GM12878 (cell line): Measurements from ENCODE around the gene EPHA5. TPM values are rescaled to one million over a fixed set of nuclear protein-coding genes. Genes with fewer than 3 reads are reported as not detected.

Experiments
- ATAC-seq: fragments of 200-7000 bp; cut with Tn5 transposase; 3 replicates; pipeline ENCODE4 v1.9.1; 2020; ENCODE audit warnings: mild to moderate bottlenecking, moderate library complexity
- BruUV-seq: library from RNA; stranded (reverse); fragments of 400-500 nt; replicated peaks from 2 replicates; lab custom pipeline; 2021; lab: Mats Ljungman, UMichigan
- CTCF ChIA-PET: fragments of 300-600 bp; sonication (Branson Sonifier 250); formaldehyde crosslinking; extraction: SDS; loops from one replicate; lab custom pipeline; 2021; ENCODE audit warnings: inconsistent platforms; lab: Yijun Ruan, JAX
- POLR2A ChIA-PET: fragments of 350-600 bp; formaldehyde crosslinking; extraction: SDS; loops from one replicate; lab custom pipeline; 2021; ENCODE audit warnings: inconsistent platforms; lab: Charles Lee
- RAD21 ChIA-PET: fragments of 300-600 bp; sonication (Branson Sonifier 250); formaldehyde crosslinking; loops from one replicate; lab custom pipeline; 2023; ENCODE audit warnings: antibody characterized with exemption; ENCODE audit not compliant: unreplicated experiment; lab: Charles Lee
- SMC1A ChIA-PET: fragments of 300-600 bp; sonication (Branson Sonifier 250); formaldehyde crosslinking; loops from one replicate; lab custom pipeline; 2023; ENCODE audit not compliant: unreplicated experiment, uncharacterized antibody; lab: Charles Lee
- DNase-seq: peaks from one replicate; pipeline ENCODE4 v3.0.0-alpha.2; 2011; ENCODE audit warnings: low read depth, low spot score
- FAIRE-seq: peaks from 3 replicates; lab custom pipeline; 2011; peaks lifted over from hg19 to GRCh38; lab: Jason Lieb, UNC
- H2AFZ ChIP-seq: 2 replicates; pipeline ENCODE4 v1.6.0; 2011; ENCODE audit warnings: low read depth, low read length, control low read depth; ENCODE audit not compliant: control insufficient read depth
- H3K27ac ChIP-seq: 2 replicates; pipeline ENCODE4 v1.5.1; 2011; ENCODE audit warnings: control low read depth; ENCODE audit not compliant: control insufficient read depth, insufficient read depth
- H3K27me3 ChIP-seq, 2 experiments: replicated peaks in 1 of 2; 2 replicates each; pipeline versions ENCODE4 v1.6.0 to v1.6.1; 2011; ENCODE audit warnings: low read length in 1 of 2; ENCODE audit not compliant: control insufficient read depth in 2 of 2, insufficient read depth in 2 of 2
- H3K36me3 ChIP-seq, 2 experiments: 2 replicates each; pipeline ENCODE4 v1.5.1; 2011; ENCODE audit warnings: low read length in 1 of 2; ENCODE audit not compliant: control insufficient read depth in 2 of 2, insufficient read depth in 2 of 2
- H3K4me1 ChIP-seq: 2 replicates; pipeline ENCODE4 v1.6.1; 2011; ENCODE audit warnings: mild to moderate bottlenecking, low read length, moderate library complexity, mixed read lengths; ENCODE audit not compliant: control insufficient read depth, insufficient read depth
- H3K4me2 ChIP-seq: 2 replicates; pipeline ENCODE4 v1.6.0; 2011; ENCODE audit warnings: control low read depth; ENCODE audit not compliant: control insufficient read depth, insufficient read depth
- H3K4me3 ChIP-seq: fragments of 200-600 bp; sonication (generic); 2 replicates; pipeline ENCODE4 v1.5.1; 2016
- H3K79me2 ChIP-seq: 2 replicates; pipeline ENCODE4 v1.6.0; 2011; ENCODE audit warnings: low read length; ENCODE audit not compliant: control insufficient read depth, insufficient read depth
- H3K9ac ChIP-seq: 2 replicates; pipeline ENCODE4 v1.8.0; 2011; ENCODE audit warnings: low read length, control low read depth, mixed read lengths; ENCODE audit not compliant: control insufficient read depth, insufficient read depth
- H3K9me3 ChIP-seq: replicated peaks from 3 replicates; pipeline ENCODE4 v1.5.1; 2011; ENCODE audit warnings: mild to moderate bottlenecking, low read length; ENCODE audit not compliant: control insufficient read depth, insufficient read depth
- H4K20me1 ChIP-seq: 2 replicates; pipeline ENCODE4 v1.6.0; 2011; ENCODE audit not compliant: control insufficient read depth, insufficient read depth
- ATF7 ChIP-seq: fragments of 450-650 bp; IDR thresholded peaks from 2 replicates; pipeline ENCODE4 v1.6.1; 2016; ENCODE audit warnings: low read depth, mild to moderate bottlenecking
- CREB1 ChIP-seq: IDR thresholded peaks from 2 replicates; pipeline ENCODE4 v1.6.1; 2012; ENCODE audit warnings: low read depth, mild to moderate bottlenecking, inconsistent platforms
- ETV6 ChIP-seq, 2 experiments: fragments of 450-650 bp in 1 of 2; IDR thresholded peaks in 1 of 2; conservative IDR thresholded peaks in 1 of 2; 2 replicates each; pipeline ENCODE4 v1.6.1; 2014; ENCODE audit warnings: antibody characterized with exemption in 1 of 2, borderline replicate concordance in 1 of 2, low read depth in 1 of 2, mild to moderate bottlenecking in 1 of 2, moderate library complexity in 1 of 2
- HDAC6 ChIP-seq: fragments of 200-600 bp; sonication (generic); IDR thresholded peaks from one replicate; pipeline ENCODE4 v1.8.0; 2017; ENCODE audit warnings: antibody characterized with exemption; ENCODE audit not compliant: unreplicated experiment
- IKZF2 ChIP-seq, 2 experiments: fragments of 450-650 bp; IDR thresholded peaks; 2 replicates each; pipeline ENCODE4 v1.6.1; 2017; ENCODE audit warnings: mild to moderate bottlenecking in 2 of 2, moderate library complexity in 2 of 2
- IRF4 ChIP-seq: IDR thresholded peaks from 2 replicates; pipeline ENCODE4 v1.6.1; 2011; ENCODE audit warnings: low read depth, low read length
- PAX5 ChIP-seq: IDR thresholded peaks from 2 replicates; pipeline ENCODE4 v1.6.1; 2011; ENCODE audit warnings: low read depth, low read length, borderline replicate concordance
- POLR2AphosphoS5 ChIP-seq: IDR thresholded peaks from 2 replicates; pipeline ENCODE4 v1.6.1; 2011; ENCODE audit warnings: mild to moderate bottlenecking, low read length, inconsistent platforms
- POU2F2 ChIP-seq: IDR thresholded peaks from 3 replicates; pipeline ENCODE4 v1.6.1; 2011; ENCODE audit warnings: low read depth, mild to moderate bottlenecking, low read length, borderline replicate concordance
- RAD21 ChIP-seq: IDR thresholded peaks from 2 replicates; pipeline ENCODE4 v1.6.1; 2011; ENCODE audit warnings: mild to moderate bottlenecking, low read depth, low read length, moderate library complexity; ENCODE audit not compliant: insufficient read depth
- ZNF384 ChIP-seq: IDR thresholded peaks from 2 replicates; pipeline ENCODE4 v1.6.1; 2012; ENCODE audit warnings: low read depth, mild to moderate bottlenecking, low read length, improper control_type of control experiment, borderline replicate concordance
- ZSCAN29 ChIP-seq: fragments of 450-650 bp; IDR thresholded peaks from 2 replicates; pipeline ENCODE4 v1.6.1; 2017; ENCODE audit warnings: mild to moderate bottlenecking, moderate library complexity
- in situ Hi-C: fragments of 300-500 bp; cut with MboI; formaldehyde crosslinking; loops from 9 replicates; pipeline ENCODE4 v1.14.3; 2018; ENCODE audit warnings: mixed read lengths
- intact Hi-C: fragments of 100-400 bp; cut with micrococcal nuclease; formaldehyde crosslinking; loops from one replicate; pipeline ENCODE4 v1.14.2; 2022; ENCODE audit not compliant: unreplicated experiment
- polyA plus RNA-seq, 11 experiments: library from polyadenylated mRNA; depleted of rRNA in 4 of 11; unstranded in 6 of 11; stranded (reverse) in 5 of 11; fragments of >200 nt; fragmentation: Nextera tagmentation in 4 of 11; fragmentation: Illumina TruSeq in 1 of 11; extraction: Ambion mirVana in 4 of 11; extraction: Trizol in 1 of 11; gene quantifications; 1 replicate in 1 of 11; 2 replicates in 10 of 11; pipeline versions ENCODE4 v1.2.1 to v1.2.3, GENCODE V29; 2011 to 2016; ENCODE audit warnings: inconsistent platforms in 2 of 11, missing spikeins in 2 of 11, low read depth in 1 of 11
- total RNA-seq, 4 experiments: library from RNA; depleted of rRNA in 3 of 4; stranded (reverse); fragments of >200 nt in 3 of 4; fragmentation: Illumina TruSeq in 1 of 4; extraction: Trizol in 1 of 4; gene quantifications; 2 replicates each; pipeline versions ENCODE4 v1.2.1 to v1.2.3, GENCODE V29; 2013 to 2021
- TF ChIP-seq, protein P1 (sequence below): fragments of 150-350 bp; IDR thresholded peaks from 2 replicates; pipeline ENCODE4 v1.6.1; 2016; ENCODE audit warnings: low read depth, low read length
- TF ChIP-seq, protein P2 (sequence below): fragments of 450-650 bp; IDR thresholded peaks from 2 replicates; pipeline ENCODE4 v1.6.1; 2014; ENCODE audit warnings: mild to moderate bottlenecking
- TF ChIP-seq, protein P3 (sequence below): fragments of 450-650 bp; formaldehyde crosslinking; IDR thresholded peaks from 2 replicates; pipeline ENCODE4 v1.5.0; 2022; ENCODE audit warnings: mild to moderate bottlenecking, missing genetic modification characterization

Gene EPHA5
- total and polyA plus RNA-seq, 10 of the 15 experiments (the other 5 are each of a cell fraction or from before 2014, with no cell fraction given) = not detected

DNA sequence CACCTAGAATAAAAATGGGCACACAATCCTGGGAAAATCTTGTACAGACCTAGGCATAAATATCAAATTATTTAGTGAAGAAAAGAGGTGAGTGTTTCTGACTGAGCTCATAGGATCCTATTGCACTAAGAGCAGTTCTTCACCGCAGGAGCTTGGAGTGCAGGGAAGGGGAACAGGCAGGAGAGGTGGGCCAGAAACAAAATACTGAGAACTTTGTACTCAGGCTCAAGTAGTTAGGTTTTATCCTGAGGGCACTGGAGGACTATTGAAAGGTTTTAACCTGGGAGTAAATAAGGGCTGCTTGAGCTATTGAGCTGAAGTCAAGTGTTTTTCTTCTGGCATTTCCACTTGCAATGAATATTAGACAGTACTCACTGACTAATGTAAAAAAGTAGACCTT, 12.2 kb downstream of the EPHA5 start (continued):
- TF ChIP-seq, protein P1, sequence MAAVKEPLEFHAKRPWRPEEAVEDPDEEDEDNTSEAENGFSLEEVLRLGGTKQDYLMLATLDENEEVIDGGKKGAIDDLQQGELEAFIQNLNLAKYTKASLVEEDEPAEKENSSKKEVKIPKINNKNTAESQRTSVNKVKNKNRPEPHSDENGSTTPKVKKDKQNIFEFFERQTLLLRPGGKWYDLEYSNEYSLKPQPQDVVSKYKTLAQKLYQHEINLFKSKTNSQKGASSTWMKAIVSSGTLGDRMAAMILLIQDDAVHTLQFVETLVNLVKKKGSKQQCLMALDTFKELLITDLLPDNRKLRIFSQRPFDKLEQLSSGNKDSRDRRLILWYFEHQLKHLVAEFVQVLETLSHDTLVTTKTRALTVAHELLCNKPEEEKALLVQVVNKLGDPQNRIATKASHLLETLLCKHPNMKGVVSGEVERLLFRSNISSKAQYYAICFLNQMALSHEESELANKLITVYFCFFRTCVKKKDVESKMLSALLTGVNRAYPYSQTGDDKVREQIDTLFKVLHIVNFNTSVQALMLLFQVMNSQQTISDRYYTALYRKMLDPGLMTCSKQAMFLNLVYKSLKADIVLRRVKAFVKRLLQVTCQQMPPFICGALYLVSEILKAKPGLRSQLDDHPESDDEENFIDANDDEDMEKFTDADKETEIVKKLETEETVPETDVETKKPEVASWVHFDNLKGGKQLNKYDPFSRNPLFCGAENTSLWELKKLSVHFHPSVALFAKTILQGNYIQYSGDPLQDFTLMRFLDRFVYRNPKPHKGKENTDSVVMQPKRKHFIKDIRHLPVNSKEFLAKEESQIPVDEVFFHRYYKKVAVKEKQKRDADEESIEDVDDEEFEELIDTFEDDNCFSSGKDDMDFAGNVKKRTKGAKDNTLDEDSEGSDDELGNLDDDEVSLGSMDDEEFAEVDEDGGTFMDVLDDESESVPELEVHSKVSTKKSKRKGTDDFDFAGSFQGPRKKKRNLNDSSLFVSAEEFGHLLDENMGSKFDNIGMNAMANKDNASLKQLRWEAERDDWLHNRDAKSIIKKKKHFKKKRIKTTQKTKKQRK = no peak
- TF ChIP-seq PAX5 = no peak
- TF ChIP-seq HDAC6 = no peak
- no peak for TF ChIP-seq ZNF384
- TF ChIP-seq ATF7 = no peak

DNA sequence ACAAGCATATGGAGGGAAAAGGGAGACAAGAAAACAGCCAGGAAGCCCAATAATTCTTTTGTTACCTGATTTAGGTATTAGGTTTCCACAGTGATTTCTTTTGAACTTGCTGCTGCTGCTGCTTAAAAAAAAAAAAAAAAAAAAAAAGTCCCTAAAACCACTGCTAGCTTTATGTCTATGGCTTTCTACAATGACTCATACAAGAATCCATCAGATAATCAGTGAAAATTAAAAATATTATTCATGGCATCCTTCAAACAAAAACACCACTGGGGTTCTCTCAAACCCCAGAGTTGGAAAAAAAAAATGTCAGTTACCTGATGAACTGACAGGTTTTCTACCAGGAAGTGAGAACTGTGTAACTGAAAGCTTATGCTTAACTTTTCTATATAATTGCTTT, 14.3 kb downstream of the EPHA5 start:
- H3K9me3 ChIP-seq = no peaks in the 10 kb centered on the region
- in situ Hi-C loops (no loop called here), intact Hi-C loops (no loop called here)
- no peak overlapping the region for H3K9ac ChIP-seq
- DNase-seq (no peak), ATAC-seq (no peak), FAIRE-seq (no peak)
- ChIA-PET CTCF (no interaction called here), SMC1A (interaction anchor here (0.6 kb wide), 1 partner anchor 57 kb away, joined by 3 read pairs; no protein-coding TSS in a partner anchor), RAD21 (no interaction called here), POLR2A (no interaction called here)
- no peaks in the 10 kb centered on the region for H3K79me2 ChIP-seq
- no peaks in the 10 kb centered on the region for H3K36me3 ChIP-seq
- no peak overlapping the region for H3K27ac ChIP-seq
- no peaks in the 10 kb centered on the region for H3K4me1 ChIP-seq
- no peak overlapping the region for H3K4me3 ChIP-seq
- no peak overlapping the region for H3K4me2 ChIP-seq
- no peak overlapping the region for H2AFZ ChIP-seq
- no peaks in the 10 kb centered on the region for H3K27me3 ChIP-seq
- no TSS peak for BruUV-seq
- H4K20me1 ChIP-seq = no peaks in the 10 kb centered on the region
- no peak for TF ChIP-seq POU2F2
- TF ChIP-seq ZSCAN29 = no peak
- no peak for TF ChIP-seq IKZF2 (IDR thresholded peaks at IDR 0.05)
- TF ChIP-seq IRF4 = no peak
- TF ChIP-seq POLR2AphosphoS5 = no peak
- no peak for TF ChIP-seq RAD21
- no peak for TF ChIP-seq CREB1
- TF ChIP-seq, protein P2, sequence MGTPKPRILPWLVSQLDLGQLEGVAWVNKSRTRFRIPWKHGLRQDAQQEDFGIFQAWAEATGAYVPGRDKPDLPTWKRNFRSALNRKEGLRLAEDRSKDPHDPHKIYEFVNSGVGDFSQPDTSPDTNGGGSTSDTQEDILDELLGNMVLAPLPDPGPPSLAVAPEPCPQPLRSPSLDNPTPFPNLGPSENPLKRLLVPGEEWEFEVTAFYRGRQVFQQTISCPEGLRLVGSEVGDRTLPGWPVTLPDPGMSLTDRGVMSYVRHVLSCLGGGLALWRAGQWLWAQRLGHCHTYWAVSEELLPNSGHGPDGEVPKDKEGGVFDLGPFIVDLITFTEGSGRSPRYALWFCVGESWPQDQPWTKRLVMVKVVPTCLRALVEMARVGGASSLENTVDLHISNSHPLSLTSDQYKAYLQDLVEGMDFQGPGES = no peak
- TF ChIP-seq, protein P3, sequence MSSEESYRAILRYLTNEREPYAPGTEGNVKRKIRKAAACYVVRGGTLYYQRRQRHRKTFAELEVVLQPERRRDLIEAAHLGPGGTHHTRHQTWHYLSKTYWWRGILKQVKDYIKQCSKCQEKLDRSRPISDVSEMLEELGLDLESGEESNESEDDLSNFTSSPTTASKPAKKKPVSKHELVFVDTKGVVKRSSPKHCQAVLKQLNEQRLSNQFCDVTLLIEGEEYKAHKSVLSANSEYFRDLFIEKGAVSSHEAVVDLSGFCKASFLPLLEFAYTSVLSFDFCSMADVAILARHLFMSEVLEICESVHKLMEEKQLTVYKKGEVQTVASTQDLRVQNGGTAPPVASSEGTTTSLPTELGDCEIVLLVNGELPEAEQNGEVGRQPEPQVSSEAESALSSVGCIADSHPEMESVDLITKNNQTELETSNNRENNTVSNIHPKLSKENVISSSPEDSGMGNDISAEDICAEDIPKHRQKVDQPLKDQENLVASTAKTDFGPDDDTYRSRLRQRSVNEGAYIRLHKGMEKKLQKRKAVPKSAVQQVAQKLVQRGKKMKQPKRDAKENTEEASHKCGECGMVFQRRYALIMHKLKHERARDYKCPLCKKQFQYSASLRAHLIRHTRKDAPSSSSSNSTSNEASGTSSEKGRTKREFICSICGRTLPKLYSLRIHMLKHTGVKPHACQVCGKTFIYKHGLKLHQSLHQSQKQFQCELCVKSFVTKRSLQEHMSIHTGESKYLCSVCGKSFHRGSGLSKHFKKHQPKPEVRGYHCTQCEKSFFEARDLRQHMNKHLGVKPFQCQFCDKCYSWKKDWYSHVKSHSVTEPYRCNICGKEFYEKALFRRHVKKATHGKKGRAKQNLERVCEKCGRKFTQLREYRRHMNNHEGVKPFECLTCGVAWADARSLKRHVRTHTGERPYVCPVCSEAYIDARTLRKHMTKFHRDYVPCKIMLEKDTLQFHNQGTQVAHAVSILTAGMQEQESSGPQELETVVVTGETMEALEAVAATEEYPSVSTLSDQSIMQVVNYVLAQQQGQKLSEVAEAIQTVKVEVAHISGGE (CRISPR knock-in tag) = no peak
- TF ChIP-seq ETV6 (conservative IDR thresholded peaks at IDR 0.05 in 1 of 2, IDR thresholded peaks at IDR 0.05 in 1 of 2; ENCODE audit: borderline replicate concordance in 1 of 2, low read depth in 1 of 2) = no peak
